Fibroblast of the aortic adventitia (primary cell): Measurements from ENCODE around the gene KANSL1L. TPM values are rescaled to one million over a fixed set of nuclear protein-coding genes. Genes with fewer than 3 reads are reported as not detected.

Source experiments
- DNase-seq: peaks from one replicate; pipeline ENCODE4 v3.0.0-alpha.2; 2010; ENCODE audit warnings: low read depth
- H3K4me3 ChIP-seq: 2 replicates; pipeline ENCODE4 v1.5.1; 2011; ENCODE audit warnings: low read depth, mild to moderate bottlenecking, control low read depth, low read length, moderate library complexity
- total RNA-seq: library from RNA; depleted of rRNA; stranded (reverse); fragments of >200 nt; gene quantifications from 2 replicates; pipeline ENCODE4 v1.2.3, GENCODE V29; 2012; ENCODE audit warnings: low replicate concordance
- TF ChIP-seq, protein P1 (sequence below): IDR thresholded peaks from 2 replicates; pipeline ENCODE4 v1.5.1; 2011; ENCODE audit warnings: mild to moderate bottlenecking, low read length, control low read depth, inconsistent platforms; ENCODE audit not compliant: insufficient read depth

The KANSL1L gene
- total RNA-seq, 1 donor = 28.2 TPM

DNA sequence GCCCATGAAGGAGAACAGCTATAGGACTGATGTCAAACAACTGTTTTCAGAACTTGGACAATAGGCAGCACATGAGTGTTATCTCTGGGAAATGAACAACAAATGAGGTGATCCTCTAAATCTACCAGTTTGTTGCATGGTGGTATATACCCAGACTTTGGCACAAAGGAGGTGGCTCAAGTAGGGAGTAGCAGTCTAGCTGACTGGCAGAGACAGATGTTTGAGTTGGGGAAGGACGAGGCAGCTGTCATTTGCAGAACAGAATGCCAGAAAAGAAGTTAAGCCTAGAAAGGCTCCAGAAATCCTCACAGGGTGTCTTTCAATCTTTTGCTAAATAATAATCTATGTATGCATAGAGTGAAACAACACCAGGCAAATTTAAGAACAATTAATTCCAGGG is 121.4 kb downstream of the KANSL1L start:
- DNase-seq = no peak
- H3K4me3 ChIP-seq = no peak overlapping the region
- TF ChIP-seq, protein P1, sequence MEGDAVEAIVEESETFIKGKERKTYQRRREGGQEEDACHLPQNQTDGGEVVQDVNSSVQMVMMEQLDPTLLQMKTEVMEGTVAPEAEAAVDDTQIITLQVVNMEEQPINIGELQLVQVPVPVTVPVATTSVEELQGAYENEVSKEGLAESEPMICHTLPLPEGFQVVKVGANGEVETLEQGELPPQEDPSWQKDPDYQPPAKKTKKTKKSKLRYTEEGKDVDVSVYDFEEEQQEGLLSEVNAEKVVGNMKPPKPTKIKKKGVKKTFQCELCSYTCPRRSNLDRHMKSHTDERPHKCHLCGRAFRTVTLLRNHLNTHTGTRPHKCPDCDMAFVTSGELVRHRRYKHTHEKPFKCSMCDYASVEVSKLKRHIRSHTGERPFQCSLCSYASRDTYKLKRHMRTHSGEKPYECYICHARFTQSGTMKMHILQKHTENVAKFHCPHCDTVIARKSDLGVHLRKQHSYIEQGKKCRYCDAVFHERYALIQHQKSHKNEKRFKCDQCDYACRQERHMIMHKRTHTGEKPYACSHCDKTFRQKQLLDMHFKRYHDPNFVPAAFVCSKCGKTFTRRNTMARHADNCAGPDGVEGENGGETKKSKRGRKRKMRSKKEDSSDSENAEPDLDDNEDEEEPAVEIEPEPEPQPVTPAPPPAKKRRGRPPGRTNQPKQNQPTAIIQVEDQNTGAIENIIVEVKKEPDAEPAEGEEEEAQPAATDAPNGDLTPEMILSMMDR = no peak

DNA sequence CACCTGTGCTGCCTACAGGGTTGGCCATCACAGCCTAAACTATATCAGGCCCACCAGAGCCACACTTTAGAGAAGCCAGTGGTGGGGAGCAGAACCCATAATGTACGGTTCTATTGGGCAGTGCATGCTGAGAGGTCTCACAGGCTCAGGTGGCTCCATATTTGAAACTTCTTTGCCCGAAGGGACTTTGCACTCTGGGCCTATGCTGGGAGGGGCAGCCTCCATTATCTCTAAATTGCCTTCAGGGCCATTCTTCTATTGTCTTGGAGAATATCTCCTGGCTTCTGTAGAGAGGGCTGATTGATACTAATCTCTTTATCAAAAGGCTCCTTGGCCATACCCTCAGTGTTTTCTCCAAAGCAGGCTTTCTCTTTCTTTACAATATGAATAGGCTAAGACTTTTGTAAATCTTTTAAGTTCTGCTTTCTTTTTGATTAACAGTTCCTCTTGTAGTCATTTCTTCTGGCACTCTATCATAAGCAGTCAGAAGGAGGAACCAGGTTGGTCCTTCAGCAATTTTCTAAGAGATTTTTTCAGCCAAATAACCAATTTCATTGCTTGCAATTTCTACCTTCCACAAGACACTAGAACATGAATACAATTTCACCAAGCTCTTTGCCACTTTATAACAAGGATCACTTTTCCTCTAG is 124.2 kb downstream of the KANSL1L start:
- TF ChIP-seq, protein P1 = no peak
- no peak overlapping the region for H3K4me3 ChIP-seq
- DNase-seq = no peak

DNA sequence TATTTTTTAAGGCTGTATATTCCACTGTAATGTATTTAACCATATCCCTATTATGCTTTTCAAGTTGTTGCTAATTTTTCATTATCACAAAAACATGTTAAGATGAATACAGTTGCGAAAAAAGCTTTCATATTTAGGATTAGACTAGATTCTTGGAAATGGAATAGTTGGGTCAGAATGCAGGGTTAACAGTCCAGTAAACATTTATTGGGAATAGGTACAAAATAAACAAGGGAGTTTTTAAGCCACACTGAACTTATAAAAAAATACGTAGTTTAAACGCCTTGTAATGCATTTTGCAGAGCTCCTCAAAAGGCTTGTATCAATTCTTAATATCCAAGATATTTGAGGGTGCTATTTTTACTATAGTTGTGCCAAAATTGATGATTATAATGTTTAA is 133.1 kb downstream of the KANSL1L start:
- TF ChIP-seq, protein P1 = no peak
- no peak overlapping the region for H3K4me3 ChIP-seq
- DNase-seq = no peak

DNA sequence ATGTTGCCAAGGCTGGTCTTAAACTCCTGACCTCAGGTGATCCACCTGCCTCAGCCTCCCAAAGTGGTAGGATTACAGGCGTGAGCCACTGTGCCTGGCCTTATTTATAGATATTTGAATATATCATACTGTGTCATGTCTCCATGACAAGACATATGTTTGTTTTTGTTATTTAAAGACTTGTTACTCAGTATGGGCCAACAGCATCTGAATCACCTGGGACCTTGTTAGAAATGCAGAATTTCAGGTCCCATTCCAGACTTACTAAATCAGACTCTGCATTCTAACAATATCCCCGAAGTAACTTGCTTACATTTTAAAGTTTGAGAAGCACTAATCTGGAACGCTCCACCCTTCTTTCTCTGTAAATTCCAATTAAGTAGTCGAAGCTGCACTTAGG is 135.5 kb downstream of the KANSL1L start:
- DNase-seq = no peak
- TF ChIP-seq, protein P1 = no peak
- H3K4me3 ChIP-seq = no peak overlapping the region

DNA sequence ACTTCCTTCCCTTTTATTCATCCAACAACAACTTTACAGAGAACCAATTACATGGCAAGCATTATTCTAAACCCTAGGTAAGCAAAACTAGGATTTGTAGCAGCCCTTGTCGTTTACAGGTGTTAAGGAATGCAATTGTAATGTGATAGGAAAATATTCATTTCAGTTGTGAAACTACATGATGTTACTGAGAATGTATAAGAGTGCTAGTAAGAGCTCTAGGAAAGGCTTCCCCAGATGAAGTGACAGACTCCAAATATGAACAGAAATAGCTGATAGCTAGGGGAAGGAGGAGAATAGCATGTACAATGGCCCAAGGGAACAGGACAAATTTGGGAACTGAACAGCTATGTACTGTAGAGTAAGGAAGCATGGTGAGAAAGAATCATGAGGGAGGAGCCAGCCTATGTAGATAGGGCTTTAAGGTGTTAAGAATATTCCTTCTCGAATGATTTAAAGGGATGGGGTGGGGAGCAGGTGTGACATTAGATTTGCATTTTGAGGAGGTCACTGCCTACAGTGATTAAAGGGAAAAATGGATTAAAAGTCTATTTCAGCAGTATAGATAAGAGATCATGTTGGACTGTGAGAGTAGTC is 137.0 kb downstream of the KANSL1L start:
- no peak for DNase-seq
- H3K4me3 ChIP-seq = no peak overlapping the region
- TF ChIP-seq, protein P1 = no peak

DNA sequence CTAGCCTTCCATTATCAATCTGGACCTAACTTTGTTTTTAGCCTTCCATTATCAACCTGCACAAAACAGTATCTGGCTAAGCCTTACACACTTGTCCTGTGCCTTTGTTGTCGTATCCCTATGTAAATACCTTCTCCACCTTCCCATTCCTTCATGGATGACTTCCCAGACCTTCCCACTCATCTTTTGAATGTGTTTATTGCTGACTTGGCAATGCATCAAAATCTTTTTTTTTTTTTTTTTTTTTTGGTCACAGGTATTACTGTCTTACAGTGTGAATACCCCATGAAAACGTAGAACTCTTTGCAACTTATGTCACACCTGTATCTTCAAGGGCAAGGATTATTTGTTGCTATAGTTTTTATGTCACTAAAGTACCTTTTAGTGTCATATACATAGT is 143.0 kb downstream of the KANSL1L start:
- H3K4me3 ChIP-seq = no peak overlapping the region
- DNase-seq = no peak
- TF ChIP-seq, protein P1 = no peak
